Measurements from ENCODE around the gene CPT1B.

Gene CPT1B

DNA sequence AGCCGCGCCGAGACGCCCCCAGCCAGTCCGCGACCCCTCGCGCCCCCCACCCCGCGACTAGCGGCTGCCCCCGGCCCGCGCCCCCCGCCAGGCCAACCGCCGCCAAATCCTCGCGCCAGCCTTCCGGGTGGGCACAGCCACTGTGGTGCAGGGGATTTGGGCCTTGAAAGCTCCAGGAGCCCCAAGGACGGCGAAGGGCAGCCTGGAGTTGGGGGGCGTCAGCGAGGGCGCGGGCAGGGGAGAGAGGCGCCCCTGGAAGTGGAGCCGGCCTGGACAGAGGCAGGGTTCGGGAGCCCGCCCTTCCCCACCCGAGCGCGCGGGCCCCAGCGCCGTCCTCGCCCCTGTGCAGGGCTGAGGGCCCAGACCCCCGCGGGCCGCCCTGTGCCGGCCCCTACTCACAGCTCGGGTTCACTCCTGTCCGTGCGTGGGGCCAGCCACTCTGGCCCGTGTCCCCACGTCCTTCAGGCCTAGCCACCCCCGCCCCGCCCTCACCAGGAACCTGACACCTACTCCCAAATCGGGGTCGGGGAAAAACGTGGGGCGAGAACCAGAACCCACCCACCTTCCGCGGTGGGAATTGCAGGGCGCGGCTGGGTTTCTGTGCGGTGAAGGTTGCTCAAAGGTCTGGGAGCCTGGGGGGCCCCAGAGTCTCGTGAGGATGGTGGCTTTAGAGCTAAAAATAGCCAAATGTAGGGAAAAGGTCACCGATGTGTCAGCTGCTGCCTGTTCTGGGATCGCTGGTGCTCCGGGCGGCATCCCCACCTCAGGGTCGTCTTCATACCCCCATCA is at the start of gene CPT1B:
TSS of gene CPT1B (minus strand) at position 441 of the 789 bp plus-strand sequence. CDS start 512 bp downstream, outside the sequence.
- Histone ChIP-seq H3K9ac (ENCODE audit: low read depth, low read length) (peak within 1 kb of the TSS; percentile 37), H3K4me3 (ENCODE audit: low read depth, low read length) (no peak within 1 kb of the TSS), H3K27me3 (ENCODE audit: control insufficient read depth, insufficient read depth, low read length) (no peaks in the 10 kb centered on the region), H3K4me1 (ENCODE audit: control insufficient read depth, insufficient read depth, low read length) (peaks cover 5% of the 10 kb centered on the region), H3K9me3 (ENCODE audit: control insufficient read depth, insufficient read depth, low read length) (no peaks in the 10 kb centered on the region), H3K36me3 (ENCODE audit: control insufficient read depth, insufficient read depth, low read length) (peaks cover 26% of the 10 kb centered on the region)

DNA sequence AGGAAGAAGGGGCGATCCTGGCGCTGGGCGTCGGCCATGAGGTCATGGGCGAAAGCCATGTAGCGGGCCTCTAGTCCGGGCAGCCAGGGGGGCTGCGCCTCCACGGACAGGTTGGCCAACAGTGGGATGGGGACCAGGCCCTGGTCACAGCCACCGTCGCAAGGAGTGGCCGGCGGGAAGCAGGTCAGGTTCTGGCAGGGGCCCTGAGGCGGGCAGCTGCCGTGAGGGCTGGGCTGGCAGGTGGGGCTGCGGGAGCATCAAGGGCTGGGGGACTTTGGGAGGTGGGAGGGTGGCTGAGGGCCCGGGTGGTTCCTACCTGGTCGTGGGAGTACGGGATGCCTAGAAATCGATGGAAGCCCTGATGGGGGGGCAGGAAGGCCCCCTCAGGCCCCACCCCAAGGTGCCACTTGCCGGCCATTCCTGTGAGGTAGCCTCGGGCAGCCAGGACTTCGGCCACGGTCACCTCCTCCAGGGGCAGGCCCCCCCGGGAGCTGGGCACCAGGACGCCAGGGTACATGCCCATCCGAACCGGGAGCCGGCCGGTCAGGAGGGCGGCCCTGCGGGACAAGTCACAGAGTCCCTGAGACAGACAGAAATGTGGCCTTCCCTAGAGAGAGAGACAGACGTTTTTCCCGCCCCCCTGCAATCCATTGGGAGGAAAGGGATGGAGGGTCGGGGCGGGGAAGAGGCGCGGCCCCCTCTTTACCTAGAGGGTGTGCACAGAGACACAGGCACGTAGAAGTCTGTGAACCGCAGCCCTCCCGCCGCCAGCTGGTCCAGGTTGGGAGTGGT is 48.8 kb upstream of the CPT1B start:
- Histone ChIP-seq H3K27me3 (ENCODE audit: control insufficient read depth, insufficient read depth, low read length) (peaks cover 7% of the 10 kb centered on the region), H3K4me1 (ENCODE audit: control insufficient read depth, insufficient read depth, low read length) (peaks cover 6% of the 10 kb centered on the region), H3K36me3 (ENCODE audit: control insufficient read depth, insufficient read depth, low read length) (no peaks in the 10 kb centered on the region), H3K4me3 (ENCODE audit: low read depth, low read length) (peak overlapping the region; percentile 79), H3K9me3 (ENCODE audit: control insufficient read depth, insufficient read depth, low read length) (no peaks in the 10 kb centered on the region), H3K9ac (ENCODE audit: low read depth, low read length) (no peak overlapping the region)

DNA sequence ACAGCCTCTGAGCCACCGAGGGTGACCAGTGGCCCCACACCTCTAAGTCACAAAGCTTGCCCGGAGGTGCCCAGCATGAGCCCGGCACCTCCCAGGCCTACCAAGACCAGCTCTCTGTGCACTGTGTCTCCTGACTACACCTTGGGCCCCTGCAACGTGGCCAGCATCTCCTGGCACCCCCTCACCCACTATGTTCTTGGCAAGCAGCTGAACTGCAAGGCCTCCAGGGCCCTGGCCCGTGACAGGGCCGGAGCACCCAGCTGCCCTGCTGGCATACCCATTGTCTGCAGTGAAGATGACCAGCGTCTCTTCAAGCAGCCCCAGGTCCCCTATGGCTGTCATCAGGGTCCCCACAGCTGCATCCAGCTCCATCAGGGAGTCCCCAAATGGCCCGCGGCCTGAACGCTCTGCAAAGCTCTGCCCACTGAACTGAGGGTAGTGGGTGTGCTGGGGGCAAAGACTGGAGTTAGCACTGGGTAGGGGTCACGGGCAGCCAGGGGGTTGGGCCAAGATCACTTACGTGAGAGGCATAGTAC is 48.2 kb upstream of the CPT1B start:
- peaks cover 8% of the 10 kb centered on the region for H3K27me3 ChIP-seq (ENCODE audit: control insufficient read depth, insufficient read depth, low read length)
- no peaks in the 10 kb centered on the region for H3K36me3 ChIP-seq (ENCODE audit: control insufficient read depth, insufficient read depth, low read length)
- H3K9me3 ChIP-seq (ENCODE audit: control insufficient read depth, insufficient read depth, low read length), result no peaks in the 10 kb centered on the region
- no peak overlapping the region for H3K9ac ChIP-seq (ENCODE audit: low read depth, low read length)
- H3K4me3 ChIP-seq (ENCODE audit: low read depth, low read length), result no peak overlapping the region
- H3K4me1 ChIP-seq (ENCODE audit: control insufficient read depth, insufficient read depth, low read length), result peaks cover 6% of the 10 kb centered on the region

DNA sequence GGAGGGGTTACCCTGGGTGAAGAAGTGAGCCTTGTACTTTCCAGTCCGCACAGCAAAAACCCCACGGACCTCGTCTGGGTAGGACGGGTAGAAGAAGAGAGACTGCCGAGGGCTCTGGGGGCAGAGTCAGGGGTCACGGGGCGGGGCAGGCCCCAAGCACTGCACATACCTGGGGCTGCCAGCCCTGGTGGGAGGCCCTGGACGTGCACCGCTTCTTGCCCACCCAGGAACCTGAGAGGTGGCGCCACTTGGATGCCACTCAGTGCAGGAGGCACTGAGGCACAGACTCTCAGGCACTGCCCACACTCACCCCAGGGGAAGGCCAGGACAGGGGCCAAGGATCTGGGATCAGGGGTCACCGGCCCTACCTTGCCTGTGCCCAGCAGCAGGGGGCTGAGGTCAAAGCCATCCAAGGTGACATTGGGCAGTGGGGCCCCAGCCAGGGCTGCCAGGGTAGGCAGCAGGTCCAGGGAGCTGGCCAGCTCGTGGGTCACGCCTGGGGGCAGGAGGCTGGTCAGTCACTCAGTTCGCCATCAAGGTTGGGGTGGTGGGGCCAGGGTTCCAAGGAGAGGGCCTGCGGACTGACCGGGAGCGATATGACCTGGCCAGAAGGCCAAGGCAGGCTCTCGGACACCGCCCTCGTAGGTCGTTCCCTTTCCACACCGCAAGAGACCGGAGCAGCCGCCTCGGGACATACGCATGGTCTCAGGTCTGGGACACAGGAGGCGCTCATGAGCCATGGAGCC is 47.5 kb upstream of the CPT1B start:
- peaks cover 13% of the 10 kb centered on the region for H3K27me3 ChIP-seq (ENCODE audit: control insufficient read depth, insufficient read depth, low read length)
- no peaks in the 10 kb centered on the region for H3K36me3 ChIP-seq (ENCODE audit: control insufficient read depth, insufficient read depth, low read length)
- H3K4me1 ChIP-seq (ENCODE audit: control insufficient read depth, insufficient read depth, low read length), result peaks cover 6% of the 10 kb centered on the region
- no peak overlapping the region for H3K4me3 ChIP-seq (ENCODE audit: low read depth, low read length)
- H3K9ac ChIP-seq (ENCODE audit: low read depth, low read length), result no peak overlapping the region
- H3K9me3 ChIP-seq (ENCODE audit: control insufficient read depth, insufficient read depth, low read length), result no peaks in the 10 kb centered on the region

DNA sequence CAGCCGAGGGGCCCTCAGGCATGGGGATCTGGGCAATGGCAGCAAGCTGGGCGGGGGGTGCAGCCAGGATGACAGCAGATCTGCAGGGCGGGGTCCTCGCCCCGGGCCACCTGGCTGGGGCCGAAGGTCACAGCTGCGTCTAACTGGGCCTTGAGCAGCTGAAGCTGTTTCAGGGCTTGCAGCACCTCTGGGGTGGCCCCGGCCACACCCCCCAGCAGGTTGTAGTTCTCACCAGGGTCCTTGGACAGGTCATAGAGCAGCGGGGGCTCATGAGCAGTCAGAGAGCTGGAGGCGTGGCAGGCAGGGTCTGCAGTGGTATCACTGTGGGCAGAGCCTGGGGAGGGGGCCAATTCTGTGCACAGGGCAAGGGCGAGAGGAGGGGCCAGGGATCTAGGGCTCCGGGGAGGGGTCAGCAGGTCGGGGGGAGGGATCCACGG is 46.9 kb upstream of the CPT1B start:
- H3K4me1 ChIP-seq (ENCODE audit: control insufficient read depth, insufficient read depth, low read length), result peaks cover 9% of the 10 kb centered on the region

DNA sequence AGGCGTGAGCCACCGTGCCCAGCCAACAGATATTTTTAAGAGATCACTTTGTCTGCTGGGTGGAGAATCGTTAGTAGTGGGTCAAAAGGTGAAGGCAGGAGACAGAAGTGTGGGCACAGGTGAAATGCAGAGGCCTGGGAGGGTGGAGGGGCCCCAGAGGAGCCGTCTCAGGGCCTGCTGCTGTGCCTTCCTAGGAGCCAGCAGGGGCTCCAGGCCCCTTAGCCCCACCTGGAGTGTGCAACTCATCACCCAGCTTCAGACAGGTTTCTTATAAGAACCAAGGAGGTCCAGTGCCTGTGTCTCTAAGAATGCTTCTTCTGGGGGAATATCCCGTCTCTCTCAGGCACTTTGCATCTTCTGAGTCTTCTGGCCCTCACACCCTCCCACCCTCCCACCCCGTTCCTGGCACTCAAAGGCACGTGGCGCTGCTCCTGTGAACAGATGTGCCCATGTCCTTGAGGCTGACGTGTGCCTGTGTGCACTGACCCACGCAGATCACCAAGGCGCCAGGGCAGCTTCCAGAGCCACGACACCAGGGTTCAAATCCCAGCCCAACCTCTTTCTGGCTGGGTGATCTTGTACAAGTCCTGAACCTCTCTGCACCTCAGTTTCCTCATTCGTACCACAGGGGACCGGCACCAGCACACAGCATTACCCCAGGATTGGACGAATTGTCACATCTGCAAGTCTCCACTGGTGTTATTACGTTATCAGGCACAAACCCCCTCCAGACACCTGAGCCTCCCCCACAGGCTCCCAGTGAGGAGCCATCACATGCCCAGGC is 46.3 kb upstream of the CPT1B start:
- H3K9me3 ChIP-seq (ENCODE audit: control insufficient read depth, insufficient read depth, low read length), result no peaks in the 10 kb centered on the region
- no peak overlapping the region for H3K9ac ChIP-seq (ENCODE audit: low read depth, low read length)
- H3K4me1 ChIP-seq (ENCODE audit: control insufficient read depth, insufficient read depth, low read length), result peaks cover 9% of the 10 kb centered on the region
- H3K27me3 ChIP-seq (ENCODE audit: control insufficient read depth, insufficient read depth, low read length), result peaks cover 13% of the 10 kb centered on the region
- no peaks in the 10 kb centered on the region for H3K36me3 ChIP-seq (ENCODE audit: control insufficient read depth, insufficient read depth, low read length)
- H3K4me3 ChIP-seq (ENCODE audit: low read depth, low read length), result no peak overlapping the region

More for the DNA sequence above, 46.9 kb upstream of the CPT1B start:
- no peaks in the 10 kb centered on the region for H3K9me3 ChIP-seq (ENCODE audit: control insufficient read depth, insufficient read depth, low read length)
- H3K4me3 ChIP-seq (ENCODE audit: low read depth, low read length), result no peak overlapping the region
- no peaks in the 10 kb centered on the region for H3K36me3 ChIP-seq (ENCODE audit: control insufficient read depth, insufficient read depth, low read length)
- H3K9ac ChIP-seq (ENCODE audit: low read depth, low read length), result no peak overlapping the region
- H3K27me3 ChIP-seq (ENCODE audit: control insufficient read depth, insufficient read depth, low read length), result peaks cover 13% of the 10 kb centered on the region

DNA sequence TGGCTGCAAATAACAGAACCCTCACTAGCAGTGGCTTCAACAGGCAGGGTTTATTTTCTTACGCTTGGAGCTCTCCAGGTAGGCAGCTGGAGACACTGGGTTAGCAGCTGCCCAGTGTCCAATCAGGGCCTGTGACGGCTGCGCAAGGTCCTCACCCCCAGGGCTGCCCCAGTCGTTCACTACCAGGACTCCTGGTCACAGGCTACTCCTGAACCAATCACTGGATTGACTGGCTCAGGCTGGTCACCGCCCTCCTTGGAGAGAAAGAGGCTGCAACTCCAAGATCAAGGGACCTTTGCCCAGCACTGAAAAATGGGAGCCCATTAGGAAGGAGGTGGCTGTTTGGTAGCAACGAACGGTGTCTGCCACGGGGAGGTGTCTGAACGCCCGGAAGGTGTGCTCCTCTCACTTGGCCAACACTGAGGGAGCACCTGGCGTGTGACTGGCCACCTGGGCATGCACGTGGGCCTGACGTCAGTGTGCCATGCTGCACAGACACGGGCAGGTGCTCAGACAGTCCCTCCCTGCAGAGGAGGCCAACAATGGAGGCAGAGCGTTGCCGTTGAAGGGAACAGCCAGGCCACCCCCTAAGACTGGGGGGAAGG is 44.6 kb upstream of the CPT1B start:
- Histone ChIP-seq H3K4me3 (ENCODE audit: low read depth, low read length) (no peak overlapping the region), H3K9ac (ENCODE audit: low read depth, low read length) (no peak overlapping the region), H3K36me3 (ENCODE audit: control insufficient read depth, insufficient read depth, low read length) (no peaks in the 10 kb centered on the region)

DNA sequence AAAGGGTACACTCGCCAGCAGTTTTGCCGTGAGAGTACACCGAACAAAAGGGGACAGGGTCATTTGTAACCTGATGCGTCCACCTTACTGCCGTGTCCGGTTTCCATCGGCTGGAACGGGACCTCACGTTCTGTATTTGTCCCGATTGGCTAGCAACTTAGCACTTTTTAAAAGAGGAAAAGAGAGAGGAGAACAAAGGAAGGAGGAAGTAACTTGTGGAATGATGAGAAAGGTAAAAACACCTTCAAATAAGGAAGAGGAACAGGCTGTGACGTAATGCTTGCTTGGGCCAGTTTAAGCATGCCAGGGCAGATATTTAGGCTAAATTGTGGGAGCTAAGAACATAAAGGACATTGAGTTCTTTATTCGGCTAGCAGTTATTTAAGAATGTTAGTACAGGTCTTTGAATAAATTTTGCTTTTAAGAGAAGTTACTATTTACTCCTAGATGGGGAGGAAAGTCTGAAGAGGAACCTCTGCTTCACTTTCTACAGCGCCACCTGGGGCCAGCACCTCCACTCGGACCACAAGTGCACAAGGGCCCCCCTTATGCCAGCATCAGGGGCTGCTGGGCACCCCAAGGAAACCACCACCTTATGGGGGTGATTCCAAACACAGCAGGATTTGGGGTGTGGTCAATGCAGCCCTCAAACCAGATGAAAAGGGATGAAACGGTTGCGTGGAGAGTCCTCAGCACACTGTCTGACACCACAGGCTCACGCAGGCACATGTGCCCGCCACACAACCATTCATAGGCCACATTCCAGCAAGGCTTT is 43.9 kb upstream of the CPT1B start:
- no peak overlapping the region for H3K9ac ChIP-seq (ENCODE audit: low read depth, low read length)
- peaks cover 4% of the 10 kb centered on the region for H3K4me1 ChIP-seq (ENCODE audit: control insufficient read depth, insufficient read depth, low read length)
- no peak overlapping the region for H3K4me3 ChIP-seq (ENCODE audit: low read depth, low read length)

More for the DNA sequence above, 44.6 kb upstream of the CPT1B start:
- H3K9me3 ChIP-seq (ENCODE audit: control insufficient read depth, insufficient read depth, low read length), result no peaks in the 10 kb centered on the region
- H3K27me3 ChIP-seq (ENCODE audit: control insufficient read depth, insufficient read depth, low read length), result peaks cover 6% of the 10 kb centered on the region
- H3K4me1 ChIP-seq (ENCODE audit: control insufficient read depth, insufficient read depth, low read length), result peaks cover 4% of the 10 kb centered on the region

DNA sequence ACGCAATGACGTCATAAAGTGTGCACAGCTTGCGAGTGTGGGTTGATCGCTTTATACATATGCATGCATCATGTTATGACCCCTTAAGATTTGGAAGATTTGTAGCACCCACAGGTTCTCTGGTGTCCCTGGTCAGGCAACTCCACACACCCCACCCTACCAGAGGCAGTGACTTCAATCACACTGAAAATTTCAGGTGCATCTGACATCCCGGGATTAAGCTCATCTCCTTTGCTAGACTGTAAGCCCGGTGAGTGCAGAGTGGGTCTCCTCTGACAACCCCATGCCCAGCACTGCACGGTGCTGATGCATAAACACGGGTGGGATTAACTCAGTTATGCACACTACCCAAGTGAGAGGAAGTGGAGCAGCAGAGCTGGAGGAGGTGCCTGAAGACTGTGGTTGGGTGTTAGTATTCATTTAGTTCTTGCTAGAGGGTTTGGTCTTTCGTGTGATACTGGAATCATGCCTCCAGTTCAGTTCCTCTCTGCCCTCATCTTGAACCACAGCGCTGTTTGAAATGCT is 43.2 kb upstream of the CPT1B start:
- H3K36me3 ChIP-seq (ENCODE audit: control insufficient read depth, insufficient read depth, low read length), result no peaks in the 10 kb centered on the region
- H3K4me1 ChIP-seq (ENCODE audit: control insufficient read depth, insufficient read depth, low read length), result peaks cover 4% of the 10 kb centered on the region
- H3K27me3 ChIP-seq (ENCODE audit: control insufficient read depth, insufficient read depth, low read length), result peaks cover 6% of the 10 kb centered on the region
- H3K9ac ChIP-seq (ENCODE audit: low read depth, low read length), result no peak overlapping the region
- no peaks in the 10 kb centered on the region for H3K9me3 ChIP-seq (ENCODE audit: control insufficient read depth, insufficient read depth, low read length)
- no peak overlapping the region for H3K4me3 ChIP-seq (ENCODE audit: low read depth, low read length)

More for the DNA sequence above, 43.9 kb upstream of the CPT1B start:
- peaks cover 6% of the 10 kb centered on the region for H3K27me3 ChIP-seq (ENCODE audit: control insufficient read depth, insufficient read depth, low read length)
- H3K9me3 ChIP-seq (ENCODE audit: control insufficient read depth, insufficient read depth, low read length), result no peaks in the 10 kb centered on the region
- no peaks in the 10 kb centered on the region for H3K36me3 ChIP-seq (ENCODE audit: control insufficient read depth, insufficient read depth, low read length)
